GM12874 (cell line): ENCODE results near the gene SUN3.

Source experiments
- TF ChIP-seq, protein P1 (sequence below): IDR thresholded peaks from 2 replicates; pipeline ENCODE4 v1.5.1; 2011; ENCODE audit warnings: low read depth, mild to moderate bottlenecking, control low read depth, low read length, moderate library complexity; ENCODE audit not compliant: insufficient read depth

The SUN3 gene

DNA sequence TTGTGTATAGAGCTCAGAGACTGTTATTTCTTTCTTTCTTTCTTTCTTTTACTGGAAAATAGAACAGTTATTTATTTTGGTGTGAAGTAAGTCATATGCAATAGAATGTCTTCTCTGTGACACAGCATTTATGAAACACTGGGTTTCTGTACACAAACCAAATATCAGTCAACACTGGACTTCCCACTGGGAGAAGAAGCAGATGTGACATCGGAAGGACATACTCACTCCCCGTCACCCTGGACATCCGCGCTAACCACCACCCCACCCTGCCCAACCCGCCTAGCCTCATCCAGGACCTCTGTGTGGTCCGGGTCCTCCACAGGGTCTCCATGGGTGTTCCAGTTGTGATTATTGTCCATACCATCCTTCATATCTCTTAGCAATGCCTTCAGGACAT lies 22.0 kb downstream of the SUN3 start:
- TF ChIP-seq, protein P1, sequence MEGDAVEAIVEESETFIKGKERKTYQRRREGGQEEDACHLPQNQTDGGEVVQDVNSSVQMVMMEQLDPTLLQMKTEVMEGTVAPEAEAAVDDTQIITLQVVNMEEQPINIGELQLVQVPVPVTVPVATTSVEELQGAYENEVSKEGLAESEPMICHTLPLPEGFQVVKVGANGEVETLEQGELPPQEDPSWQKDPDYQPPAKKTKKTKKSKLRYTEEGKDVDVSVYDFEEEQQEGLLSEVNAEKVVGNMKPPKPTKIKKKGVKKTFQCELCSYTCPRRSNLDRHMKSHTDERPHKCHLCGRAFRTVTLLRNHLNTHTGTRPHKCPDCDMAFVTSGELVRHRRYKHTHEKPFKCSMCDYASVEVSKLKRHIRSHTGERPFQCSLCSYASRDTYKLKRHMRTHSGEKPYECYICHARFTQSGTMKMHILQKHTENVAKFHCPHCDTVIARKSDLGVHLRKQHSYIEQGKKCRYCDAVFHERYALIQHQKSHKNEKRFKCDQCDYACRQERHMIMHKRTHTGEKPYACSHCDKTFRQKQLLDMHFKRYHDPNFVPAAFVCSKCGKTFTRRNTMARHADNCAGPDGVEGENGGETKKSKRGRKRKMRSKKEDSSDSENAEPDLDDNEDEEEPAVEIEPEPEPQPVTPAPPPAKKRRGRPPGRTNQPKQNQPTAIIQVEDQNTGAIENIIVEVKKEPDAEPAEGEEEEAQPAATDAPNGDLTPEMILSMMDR, result no peak

- TF ChIP-seq, protein P1, result no peak
Measured at GRCh38 chr7:48004638-48005037, 24.3 kb downstream of the SUN3 start.

GRCh38 chr7:48004032-48004431 lies 24.9 kb downstream of the SUN3 start:
- TF ChIP-seq, protein P1, result no peak

- TF ChIP-seq, protein P1, result no peak
Measured at GRCh38 chr7:47999413-47999812, 29.5 kb downstream of the SUN3 start.

DNA sequence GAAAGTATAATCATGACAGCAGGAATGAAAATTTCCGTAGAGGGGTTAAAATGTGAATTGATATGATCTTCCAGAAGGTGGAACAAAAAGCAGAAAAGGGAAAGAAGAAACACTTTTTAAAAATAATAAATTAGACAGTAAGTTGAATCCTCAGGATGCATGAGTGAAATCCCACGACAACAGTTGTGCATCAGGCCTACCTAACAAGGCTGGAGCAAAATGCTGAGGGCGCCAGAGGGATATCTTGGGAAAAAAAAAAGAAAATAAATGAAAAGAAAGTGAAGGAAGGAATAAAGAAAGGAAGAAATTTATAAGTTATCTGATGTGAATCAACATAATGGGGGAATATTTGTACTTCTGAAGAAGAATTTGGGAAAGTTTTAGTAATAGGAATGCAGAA lies 36.5 kb downstream of the SUN3 start:
- TF ChIP-seq, protein P1, result no peak

- TF ChIP-seq, protein P1, result peak; percentile 84
Measured at GRCh38 chr7:47991741-47992311, 37.1 kb downstream of the SUN3 start.

GRCh38 chr7:47991270-47991669 lies 37.6 kb downstream of the SUN3 start:
- TF ChIP-seq, protein P1, result no peak
